Type B pancreatic cell (in vitro differentiated cells): Measurements from ENCODE around the gene KRT6A. TPM values are rescaled to one million over a fixed set of nuclear protein-coding genes. Genes with fewer than 3 reads are reported as not detected.
"Not testable (repeated sequence)": the region's sequence is repeated elsewhere in the genome, so short reads cannot be mapped to it uniquely, and the experiment has no call there.

Source experiments
- DNase-seq: peaks from one replicate; pipeline ENCODE4 v3.0.0; 2021; ENCODE audit warnings: mixed read lengths; ENCODE audit not compliant: unreplicated experiment; ENCODE audit errors: extremely low spot score
- H3K27ac Mint-ChIP-seq: 2 replicates; pipeline ENCODE4 v1.8.0; 2021; ENCODE audit warnings: mild to moderate bottlenecking, mixed read lengths
- H3K27me3 Mint-ChIP-seq: 2 replicates; pipeline ENCODE4 v1.8.0; 2021; ENCODE audit warnings: mixed read lengths
- H3K36me3 Mint-ChIP-seq: 2 replicates; pipeline ENCODE4 v1.8.0; 2021; ENCODE audit warnings: mixed read lengths
- H3K4me1 Mint-ChIP-seq: one replicate; pipeline ENCODE4 v1.8.0; 2021; ENCODE audit warnings: mixed read lengths; ENCODE audit not compliant: unreplicated experiment
- H3K4me3 Mint-ChIP-seq: 2 replicates; pipeline ENCODE4 v1.8.0; 2021; ENCODE audit warnings: mild to moderate bottlenecking, mixed read lengths
- H3K9me3 Mint-ChIP-seq: 2 replicates; pipeline ENCODE4 v1.8.0; 2021; ENCODE audit warnings: mixed read lengths
- CTCF ChIP-seq: fragments of 200-600 bp; sonication (generic); conservative IDR thresholded peaks from 2 replicates; pipeline ENCODE4 v1.5.0; 2021; ENCODE audit warnings: antibody characterized with exemption, mild to moderate bottlenecking
- total RNA-seq: library from RNA; stranded (reverse); gene quantifications from 2 replicates; pipeline ENCODE4 v1.2.1, GENCODE V29; 2021; ENCODE audit warnings: low replicate concordance

The KRT6A gene
- total RNA-seq, 1 donor from 2014 or later: 9.9 TPM

GRCh38 chr12:52494100-52494499 lies 1.0 kb upstream of the KRT6A start:
- TF ChIP-seq CTCF: no peak
- no peak overlapping the region for H3K4me3 Mint-ChIP-seq
- DNase-seq: no peak
- H3K4me1 Mint-ChIP-seq: peaks cover 8% of the 10 kb centered on the region
- H3K27ac Mint-ChIP-seq: no peak overlapping the region
- H3K36me3 Mint-ChIP-seq: no peaks in the 10 kb centered on the region
- H3K27me3 Mint-ChIP-seq: peaks cover 46% of the 10 kb centered on the region
- no peaks in the 10 kb centered on the region for H3K9me3 Mint-ChIP-seq

- not testable (repeated sequence) for H3K4me1 Mint-ChIP-seq, H3K9me3 Mint-ChIP-seq, DNase-seq, H3K36me3 Mint-ChIP-seq, H3K27ac Mint-ChIP-seq, H3K4me3 Mint-ChIP-seq
- H3K27me3 Mint-ChIP-seq: peaks cover 48% of the 10 kb centered on the region
These were observed 652 bp downstream of the KRT6A start for GRCh38 chr12:52492405-52492804.

- not testable (repeated sequence) for H3K27ac Mint-ChIP-seq, H3K9me3 Mint-ChIP-seq, H3K36me3 Mint-ChIP-seq, H3K4me1 Mint-ChIP-seq, H3K4me3 Mint-ChIP-seq, DNase-seq
- H3K27me3 Mint-ChIP-seq: peaks cover 55% of the 10 kb centered on the region
These were observed 1.6 kb downstream of the KRT6A start for GRCh38 chr12:52491495-52491894.

- Mint-ChIP-seq H3K27ac (no peak overlapping the region), H3K4me3 (no peak overlapping the region), H3K4me1 (no peaks in the 10 kb centered on the region), H3K9me3 (no peaks in the 10 kb centered on the region), H3K27me3 (peaks cover 55% of the 10 kb centered on the region), H3K36me3 (no peaks in the 10 kb centered on the region)
- DNase-seq: no peak
- TF ChIP-seq CTCF: no peak
These were observed 4.3 kb downstream of the KRT6A start for GRCh38 chr12:52488736-52489135.

GRCh38 chr12:52487744-52488443 lies 5.2 kb downstream of the KRT6A start:
- H3K9me3 Mint-ChIP-seq: not testable (repeated sequence)

GRCh38 chr12:52487211-52487610 lies 5.8 kb downstream of the KRT6A start:
- Mint-ChIP-seq H3K27me3 (peaks cover 58% of the 10 kb centered on the region), H3K9me3 (no peaks in the 10 kb centered on the region)

More at GRCh38 chr12:52487744-52488443, 5.2 kb downstream of the KRT6A start:
- not testable (repeated sequence) for H3K4me3 Mint-ChIP-seq, H3K27ac Mint-ChIP-seq, DNase-seq, H3K4me1 Mint-ChIP-seq, H3K36me3 Mint-ChIP-seq
- peaks cover 55% of the 10 kb centered on the region for H3K27me3 Mint-ChIP-seq

More at GRCh38 chr12:52487211-52487610, 5.8 kb downstream of the KRT6A start:
- no peak overlapping the region for H3K27ac Mint-ChIP-seq
- no peak overlapping the region for H3K4me3 Mint-ChIP-seq
- H3K4me1 Mint-ChIP-seq: no peaks in the 10 kb centered on the region
- DNase-seq: no peak
- no peaks in the 10 kb centered on the region for H3K36me3 Mint-ChIP-seq
- no peak for TF ChIP-seq CTCF
